GM12801 (cell line): ENCODE results near the gene GABARAPL1.

Experiments used
- CTCF ChIP-seq: IDR thresholded peaks from one replicate; pipeline ENCODE4 v1.5.1; 2011; ENCODE audit warnings: control low read depth; ENCODE audit not compliant: insufficient read length; ENCODE audit errors: extremely low read depth

The GABARAPL1 gene

GRCh38 chr12:10212739-10213131, at the start of gene GABARAPL1:
Gene GABARAPL1, plus strand, starts transcription at chr12:10212877. Its CDS starts 253 bp downstream, at chr12:10213130.
- TF ChIP-seq CTCF, result no peak

- TF ChIP-seq CTCF, result no peak
These were observed 49.6 kb upstream of the GABARAPL1 start for GRCh38 chr12:10163084-10163483.

GRCh38 chr12:10165421-10165820, 47.3 kb upstream of the GABARAPL1 start:
- no peak for TF ChIP-seq CTCF

GRCh38 chr12:10167599-10167998, 45.1 kb upstream of the GABARAPL1 start:
- TF ChIP-seq CTCF, result no peak

GRCh38 chr12:10169104-10169503, 43.6 kb upstream of the GABARAPL1 start:
- TF ChIP-seq CTCF, result no peak

- no peak for TF ChIP-seq CTCF
These were observed 42.5 kb upstream of the GABARAPL1 start for GRCh38 chr12:10170216-10170615.

- TF ChIP-seq CTCF, result no peak
These were observed 40.5 kb upstream of the GABARAPL1 start, which contains the start of gene OLR1 for GRCh38 chr12:10171973-10172728. Gene OLR1, minus strand, starts transcription at chr12:10172132. Its CDS starts 55 bp downstream, at chr12:10172077.
